GM12801 (cell line): ENCODE data around the gene PILRA.

Experiments
- TF ChIP-seq, protein P1 (sequence below): IDR thresholded peaks from one replicate; pipeline ENCODE4 v1.5.1; 2011; ENCODE audit warnings: control low read depth; ENCODE audit not compliant: insufficient read length; ENCODE audit errors: extremely low read depth

PILRA gene

DNA sequence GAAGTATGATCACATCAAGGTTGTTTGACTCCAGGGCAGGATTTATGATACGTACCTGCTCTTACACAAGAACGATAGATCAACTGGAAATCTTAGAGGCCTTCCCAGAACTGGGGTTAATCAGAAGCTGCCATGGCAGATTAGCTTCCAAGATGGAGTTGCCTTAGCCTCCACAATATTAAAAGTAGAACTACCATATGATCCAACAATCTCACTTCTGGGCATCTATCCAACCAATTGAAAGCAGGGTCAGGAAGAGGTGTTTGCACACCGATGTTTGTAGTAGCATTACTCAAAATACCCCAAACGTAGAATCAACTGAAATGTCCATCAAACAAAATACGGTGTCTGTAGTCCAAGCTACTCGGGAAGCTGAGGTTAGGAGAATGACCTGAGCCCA, 8.8 kb upstream of the PILRA start:
- TF ChIP-seq, protein P1, sequence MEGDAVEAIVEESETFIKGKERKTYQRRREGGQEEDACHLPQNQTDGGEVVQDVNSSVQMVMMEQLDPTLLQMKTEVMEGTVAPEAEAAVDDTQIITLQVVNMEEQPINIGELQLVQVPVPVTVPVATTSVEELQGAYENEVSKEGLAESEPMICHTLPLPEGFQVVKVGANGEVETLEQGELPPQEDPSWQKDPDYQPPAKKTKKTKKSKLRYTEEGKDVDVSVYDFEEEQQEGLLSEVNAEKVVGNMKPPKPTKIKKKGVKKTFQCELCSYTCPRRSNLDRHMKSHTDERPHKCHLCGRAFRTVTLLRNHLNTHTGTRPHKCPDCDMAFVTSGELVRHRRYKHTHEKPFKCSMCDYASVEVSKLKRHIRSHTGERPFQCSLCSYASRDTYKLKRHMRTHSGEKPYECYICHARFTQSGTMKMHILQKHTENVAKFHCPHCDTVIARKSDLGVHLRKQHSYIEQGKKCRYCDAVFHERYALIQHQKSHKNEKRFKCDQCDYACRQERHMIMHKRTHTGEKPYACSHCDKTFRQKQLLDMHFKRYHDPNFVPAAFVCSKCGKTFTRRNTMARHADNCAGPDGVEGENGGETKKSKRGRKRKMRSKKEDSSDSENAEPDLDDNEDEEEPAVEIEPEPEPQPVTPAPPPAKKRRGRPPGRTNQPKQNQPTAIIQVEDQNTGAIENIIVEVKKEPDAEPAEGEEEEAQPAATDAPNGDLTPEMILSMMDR: no peak

DNA sequence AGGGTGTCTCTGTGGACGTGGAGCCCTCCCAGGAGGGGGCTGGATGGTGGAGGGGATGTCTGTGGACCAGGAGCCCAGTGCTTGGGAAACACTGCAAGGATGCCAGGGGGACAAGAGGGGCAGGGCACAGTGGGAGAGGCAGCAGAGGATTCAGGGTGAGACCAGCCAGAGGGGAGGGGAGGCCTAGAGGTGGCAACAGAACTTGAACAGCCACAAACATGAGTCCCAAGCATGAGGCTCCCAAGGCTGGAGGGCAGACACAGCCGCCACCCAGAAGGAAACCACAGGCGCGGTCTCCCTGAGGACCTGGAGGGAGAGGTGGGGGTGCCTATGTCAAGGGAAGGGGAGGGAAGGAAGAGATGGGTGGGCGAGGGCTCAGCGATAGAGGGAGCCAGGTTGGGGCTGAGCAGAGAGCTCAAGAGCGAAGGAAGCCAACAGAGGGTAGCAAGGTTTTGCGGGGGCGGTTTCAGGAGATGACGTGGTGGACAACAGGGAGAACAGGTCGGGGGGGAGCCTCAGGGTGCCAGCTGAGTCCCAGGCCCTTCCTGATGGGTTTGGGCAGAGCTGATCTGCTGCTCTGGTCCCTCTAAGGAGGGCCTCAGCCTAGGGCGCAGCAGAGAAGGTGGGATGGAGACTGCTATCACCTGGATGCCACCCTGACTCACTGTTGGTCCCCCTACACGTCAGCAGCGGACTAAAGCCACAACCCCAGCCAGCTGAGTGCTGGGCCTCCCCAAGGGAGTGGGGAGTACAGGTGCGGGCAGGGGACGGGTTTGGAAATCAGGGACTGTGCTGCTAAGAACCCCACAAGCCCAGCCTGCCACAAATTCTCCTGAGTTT, 6.7 kb upstream of the PILRA start:
- TF ChIP-seq, protein P1: no peak

DNA sequence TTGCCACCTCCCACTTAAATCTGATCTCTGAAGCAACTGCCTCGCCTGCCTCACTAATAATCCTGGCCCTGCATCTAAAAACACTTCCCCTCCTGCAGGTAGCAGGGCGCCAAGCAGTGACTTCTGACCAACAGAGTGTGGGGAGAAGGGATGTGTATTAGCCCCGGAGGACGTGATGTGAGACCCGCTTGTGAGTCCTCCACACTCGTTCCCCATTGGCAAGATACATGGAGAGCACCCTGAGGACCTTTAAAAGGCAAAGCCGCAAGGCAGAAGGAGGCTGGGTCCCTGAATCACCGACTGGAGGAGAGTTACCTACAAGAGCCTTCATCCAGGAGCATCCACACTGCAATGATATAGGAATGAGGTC, 6.1 kb upstream of the PILRA start:
- TF ChIP-seq, protein P1: no peak

DNA sequence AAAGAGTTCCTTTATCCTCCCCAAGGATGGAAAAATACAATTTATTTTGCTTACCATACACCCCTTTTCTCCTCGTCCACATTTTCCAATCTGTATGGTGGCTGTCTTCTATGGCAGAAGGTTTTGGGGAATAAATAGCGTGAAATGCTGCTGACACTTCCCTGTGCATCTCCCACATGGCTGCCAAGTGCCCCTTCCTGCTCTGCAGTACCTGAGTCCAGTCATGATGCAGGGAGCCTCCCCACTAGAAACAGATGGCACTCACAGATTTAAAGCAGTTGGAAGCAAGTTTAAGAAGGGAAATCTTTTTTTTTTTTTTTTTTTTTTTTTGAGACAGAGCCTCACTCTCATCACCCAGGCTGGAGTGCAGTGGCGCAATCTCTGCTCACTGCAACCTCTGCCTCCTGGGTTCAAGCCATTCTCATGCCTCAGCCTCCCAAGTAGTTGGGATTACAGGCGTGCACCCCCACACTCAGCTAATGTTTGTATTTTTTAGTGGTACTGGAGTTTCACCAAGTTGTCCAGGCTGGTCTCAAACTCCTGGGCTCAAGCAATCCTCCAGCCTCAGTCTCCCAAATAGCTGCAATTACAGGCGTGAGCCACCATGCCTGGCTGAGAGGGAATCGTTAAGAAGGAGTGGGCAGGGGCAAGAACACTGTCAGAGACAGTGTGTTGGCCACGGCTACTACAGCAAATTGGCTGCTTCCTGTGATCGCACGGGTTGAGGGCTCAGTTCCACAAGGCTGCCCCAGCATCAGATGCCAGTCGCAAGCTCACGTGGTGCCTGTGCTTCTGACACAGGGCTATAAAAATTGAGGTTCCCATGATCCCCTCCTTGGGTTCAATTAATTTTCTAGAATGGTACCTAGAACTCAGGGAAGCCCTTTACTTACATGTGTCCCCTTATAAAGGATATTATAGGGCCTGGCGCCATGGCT, 5.3 kb upstream of the PILRA start:
- TF ChIP-seq, protein P1: no peak

DNA sequence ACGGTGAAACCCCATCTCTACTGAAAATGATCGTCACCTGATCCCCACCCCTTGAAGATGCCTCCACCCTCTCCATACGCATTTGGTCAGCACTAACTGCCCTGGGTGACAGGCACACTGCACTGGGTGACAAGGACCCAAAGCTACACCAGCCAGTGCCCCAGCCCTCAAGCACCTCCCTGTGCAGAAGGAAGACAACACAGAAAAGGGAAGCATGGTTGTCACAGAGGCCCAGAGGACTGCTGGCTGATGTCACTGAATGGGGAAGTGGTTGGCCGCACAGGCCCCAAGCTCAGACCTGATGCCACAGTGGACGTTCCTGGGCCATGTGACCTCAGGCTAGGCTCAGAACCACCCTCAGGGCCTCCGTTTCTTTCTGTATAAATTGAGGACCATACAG, 4.2 kb upstream of the PILRA start:
- TF ChIP-seq, protein P1: no peak

DNA sequence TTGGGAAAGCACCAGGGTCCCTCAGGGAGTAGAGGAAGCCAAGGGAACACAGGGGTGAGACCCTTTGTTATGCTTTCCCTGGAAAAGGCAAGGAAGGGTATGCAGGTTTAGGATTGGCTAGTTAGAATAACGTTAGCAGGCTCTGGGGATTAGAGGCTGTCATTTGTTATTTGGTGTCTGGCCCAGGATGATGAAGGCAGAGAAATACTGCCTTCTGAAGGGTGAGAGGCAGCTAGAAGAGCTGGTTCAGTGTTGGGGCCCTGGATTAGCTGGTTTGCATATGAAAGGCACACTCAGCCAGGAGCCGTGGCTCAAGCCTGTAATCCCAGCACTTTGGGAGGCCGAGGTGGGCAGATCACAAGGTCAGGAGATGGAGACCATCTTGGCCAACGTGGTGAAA, 3.0 kb upstream of the PILRA start:
- TF ChIP-seq, protein P1: no peak

DNA sequence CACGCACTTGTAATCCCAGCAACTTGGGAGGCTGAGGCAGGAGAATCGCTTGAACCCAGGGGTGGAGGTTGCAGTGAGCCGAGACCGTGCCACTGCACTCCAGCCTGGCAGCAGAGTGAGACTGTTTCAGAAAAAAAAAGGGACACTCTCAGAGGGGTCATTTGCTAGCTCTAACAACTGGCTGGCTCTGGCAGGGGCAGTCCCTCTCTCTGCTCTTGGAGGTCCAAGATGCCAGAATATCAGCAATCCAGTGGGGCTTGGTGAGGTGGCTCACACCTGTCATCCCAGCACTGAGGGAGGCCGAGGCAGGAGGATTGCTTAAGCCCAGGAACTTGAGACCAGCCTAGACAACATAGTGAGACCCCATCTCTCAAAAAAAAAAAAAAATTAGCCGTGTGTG, 2.5 kb upstream of the PILRA start:
- TF ChIP-seq, protein P1: no peak
